ENCODE data around the gene PLPP2. TPM values are rescaled to one million over a fixed set of nuclear protein-coding genes. Genes with fewer than 3 reads are reported as not detected.

PLPP2 gene
- total and polyA plus RNA-seq, 2 of the 13 experiments (the other 11 are each of a cell fraction or from before 2014, with no cell fraction given) = not detected

DNA sequence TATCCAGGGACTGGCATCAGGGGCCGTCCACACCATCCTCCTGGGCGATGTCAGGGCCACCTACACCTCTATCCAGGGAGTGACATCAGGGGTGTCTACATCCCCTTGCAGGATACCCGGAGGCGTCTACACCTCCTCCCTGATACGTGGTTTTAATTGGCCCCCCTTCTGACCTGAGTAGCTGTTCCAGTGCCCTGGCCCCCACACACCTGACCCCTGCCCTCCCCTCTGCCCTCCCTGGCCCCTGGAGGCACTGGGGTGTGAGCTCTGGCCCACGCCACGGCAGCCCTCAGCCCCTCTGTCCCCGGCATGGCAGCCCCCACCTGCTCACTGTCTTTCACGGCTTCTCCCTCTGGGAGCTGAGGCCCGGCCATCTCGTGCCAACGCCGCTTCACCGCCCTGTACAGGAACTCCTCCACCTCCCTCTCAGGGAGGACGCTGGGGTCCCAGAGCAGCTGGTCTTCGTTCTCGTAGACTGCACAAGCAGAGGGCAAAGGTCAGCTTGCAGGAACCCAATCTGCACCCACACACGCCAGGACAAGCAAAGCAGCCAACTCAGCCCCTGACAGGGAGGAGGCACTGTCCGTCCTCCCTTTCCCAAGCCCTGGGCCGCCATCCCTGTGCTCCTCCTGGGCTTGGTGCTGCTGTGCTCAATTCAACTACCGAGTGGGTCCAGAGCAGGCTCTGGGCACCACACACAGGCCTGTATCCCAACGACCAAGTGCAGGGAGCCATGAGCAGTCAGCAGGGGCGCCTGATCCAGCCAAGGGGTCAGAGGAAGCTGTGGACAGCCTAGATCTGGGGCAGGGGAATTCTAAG lies 22.2 kb upstream of the PLPP2 start:
- H3K4me3 ChIP-seq (replicated peaks in 1 of 3; ENCODE audit: insufficient read depth in 1 of 3, low read depth in 2 of 3, low read length in 3 of 3) = no peak overlapping the region
- no peak overlapping the region for H3K4me2 ChIP-seq (ENCODE audit: low read depth, low read length)
- DNase-seq (ENCODE audit: low spot score) (no peak), FAIRE-seq (no peak), ATAC-seq (no peak)
- in situ Hi-C loops (cut with HindIII; ENCODE audit: extremely low pct_ligation_motif_present, low pct_unique_long_range_greater_than_20kb) (no loop called here), intact Hi-C loops (cut with micrococcal nuclease; ENCODE audit: unreplicated experiment) (no loop called here)
- H3K27ac ChIP-seq (ENCODE audit: extremely low read length, insufficient read depth, low read length) = no peak overlapping the region
- ChIA-PET POLR2A (no interaction called here), CTCF (ENCODE audit: low intra/inter-chr PET ratio, low total read pairs) (no interaction called here)
- TF ChIP-seq GABPB1 (CRISPR knock-in tag; IDR thresholded peaks at IDR 0.05) (no peak), ZNF263 (CRISPR knock-in tag; IDR thresholded peaks at IDR 0.05) (peak; percentile 71)
- H3K36me3 ChIP-seq (replicated peaks in 1 of 2; ENCODE audit: control insufficient read depth in 1 of 2, insufficient read depth in 2 of 2, low read length in 2 of 2) = peaks cover 20 to 40% of the 10 kb centered on the region in 2 experiments
- no peak overlapping the region for H3K9ac ChIP-seq (ENCODE audit: insufficient read depth, low read depth, low read length)
- H4K20me1 ChIP-seq (ENCODE audit: insufficient read depth, low read length) = 0 out of 2 replicates have a peak, but pooled peaks cover 7% of the 10 kb centered on the region
- no peaks in the 10 kb centered on the region for H3K4me1 ChIP-seq (ENCODE audit: insufficient read depth, low read length)
- H3K9me3 ChIP-seq (ENCODE audit: low read length) = no peaks in the 10 kb centered on the region
- no peak overlapping the region for H2AFZ ChIP-seq (ENCODE audit: low read length)
- 95% methylated on average over 19 of the region's 23 CpGs for WGBS (ENCODE audit: low lambda C conversion rate)
- no TSS peak for BruUV-seq (replicated peaks)
- H3K27me3 ChIP-seq (ENCODE audit: control insufficient read depth in 1 of 2, insufficient read depth in 2 of 2, low read length in 2 of 2) = no peaks in the 10 kb centered on the region
- H3K79me2 ChIP-seq (ENCODE audit: insufficient read depth, low read length) = no peaks in the 10 kb centered on the region

DNA sequence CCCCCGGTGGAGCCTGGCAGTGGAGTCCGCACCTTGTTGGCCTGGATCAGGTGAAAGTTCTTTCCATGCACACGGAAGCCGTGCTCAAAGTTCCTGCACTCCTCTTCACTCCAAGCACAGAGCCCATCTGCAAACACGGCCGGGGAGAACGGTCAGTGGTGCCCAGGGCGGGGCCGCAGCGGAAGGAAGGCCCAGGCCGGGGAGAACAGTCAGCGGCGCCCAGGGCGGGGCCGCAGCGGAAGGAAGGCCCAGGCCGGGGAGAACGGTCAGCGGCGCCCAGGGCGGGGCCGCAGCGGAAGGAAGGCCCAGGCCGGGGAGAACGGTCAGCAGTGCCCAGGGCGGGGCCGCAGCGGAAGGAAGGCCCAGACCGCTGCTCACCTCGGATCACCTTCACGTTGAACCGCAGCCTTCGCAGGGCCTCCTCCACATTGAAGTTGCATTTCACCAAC lies 20.6 kb upstream of the PLPP2 start:
- WGBS (ENCODE audit: low lambda C conversion rate) = over 99% methylated on average over 26 of the region's 33 CpGs
- no peak overlapping the region for H3K4me3 ChIP-seq (replicated peaks in 1 of 3; ENCODE audit: insufficient read depth in 1 of 3, low read depth in 2 of 3, low read length in 3 of 3)
- no peak overlapping the region for H3K9ac ChIP-seq (ENCODE audit: insufficient read depth, low read depth, low read length)
- H3K36me3 ChIP-seq (replicated peaks in 1 of 2; ENCODE audit: control insufficient read depth in 1 of 2, insufficient read depth in 2 of 2, low read length in 2 of 2) = peaks cover 22 to 51% of the 10 kb centered on the region in 2 experiments
- TF ChIP-seq PCBP2 (optimal IDR thresholded peaks at IDR 0.05; ENCODE audit: low read depth, low read length, poor library complexity, severe bottlenecking) (no peak), CEBPB (IDR thresholded peaks at IDR 0.05; ENCODE audit: borderline replicate concordance, low read depth, low read length) (no peak), HDAC2 (CRISPR knock-in tag; IDR thresholded peaks at IDR 0.05) (no peak), ZBTB34 (CRISPR knock-in tag; IDR thresholded peaks at IDR 0.05) (no peak), TMF1 (CRISPR knock-in tag; IDR thresholded peaks at IDR 0.05; ENCODE audit: low read depth) (no peak), ARID3A (IDR thresholded peaks at IDR 0.05; ENCODE audit: low read depth, low read length) (no peak), ZNF431 (CRISPR knock-in tag; IDR thresholded peaks at IDR 0.05; ENCODE audit: borderline replicate concordance, low read depth) (no peak), ZNF260 (CRISPR knock-in tag; IDR thresholded peaks at IDR 0.05; ENCODE audit: borderline replicate concordance, low read depth) (no peak)
- TF ChIP-seq, protein P1, sequence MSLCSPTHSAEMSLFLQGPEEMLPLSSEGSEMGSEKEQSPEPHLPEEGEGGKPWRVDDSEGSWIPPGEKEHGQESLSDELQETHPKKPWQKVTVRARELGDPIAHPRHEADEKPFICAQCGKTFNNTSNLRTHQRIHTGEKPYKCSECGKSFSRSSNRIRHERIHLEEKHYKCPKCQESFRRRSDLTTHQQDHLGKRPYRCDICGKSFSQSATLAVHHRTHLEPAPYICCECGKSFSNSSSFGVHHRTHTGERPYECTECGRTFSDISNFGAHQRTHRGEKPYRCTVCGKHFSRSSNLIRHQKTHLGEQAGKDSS (CRISPR knock-in tag; IDR thresholded peaks at IDR 0.05; ENCODE audit: borderline replicate concordance, low read depth) = no peak
- no peak for ATAC-seq
- no peaks in the 10 kb centered on the region for H3K27me3 ChIP-seq (ENCODE audit: control insufficient read depth in 1 of 2, insufficient read depth in 2 of 2, low read length in 2 of 2)
- in situ Hi-C loops (cut with HindIII; ENCODE audit: extremely low pct_ligation_motif_present, low pct_unique_long_range_greater_than_20kb) = no loop called here
- H3K27ac ChIP-seq (ENCODE audit: extremely low read length, insufficient read depth, low read length) = no peak overlapping the region
- intact Hi-C loops (cut with micrococcal nuclease; ENCODE audit: unreplicated experiment) = no loop called here
- 0 out of 2 replicates have a peak, but pooled peaks cover 7% of the 10 kb centered on the region for H4K20me1 ChIP-seq (ENCODE audit: insufficient read depth, low read length)
- H2AFZ ChIP-seq (ENCODE audit: low read length) = no peak overlapping the region
- CTCF ChIA-PET (ENCODE audit: low intra/inter-chr PET ratio, low total read pairs) = no interaction called here
- no peak for DNase-seq (ENCODE audit: low spot score)
- H3K9me3 ChIP-seq (ENCODE audit: low read length) = no peaks in the 10 kb centered on the region
- FAIRE-seq = no peak
- POLR2A ChIA-PET = no interaction called here
- no peaks in the 10 kb centered on the region for H3K4me1 ChIP-seq (ENCODE audit: insufficient read depth, low read length)
- no TSS peak for BruUV-seq (replicated peaks)
- no peak overlapping the region for H3K4me2 ChIP-seq (ENCODE audit: low read depth, low read length)
- no peaks in the 10 kb centered on the region for H3K79me2 ChIP-seq (ENCODE audit: insufficient read depth, low read length)
